ENCODE measurements around the gene RNFT2.

GRCh38 chr12:116891019-116891418 is 152.9 kb downstream of the RNFT2 start:
- TF ChIP-seq POLR2A (IDR thresholded peaks at IDR 0.05) (no peak), CTCF (IDR thresholded peaks at IDR 0.05) (no peak)
